ENCODE data around the gene POLDIP2.

The POLDIP2 gene

DNA sequence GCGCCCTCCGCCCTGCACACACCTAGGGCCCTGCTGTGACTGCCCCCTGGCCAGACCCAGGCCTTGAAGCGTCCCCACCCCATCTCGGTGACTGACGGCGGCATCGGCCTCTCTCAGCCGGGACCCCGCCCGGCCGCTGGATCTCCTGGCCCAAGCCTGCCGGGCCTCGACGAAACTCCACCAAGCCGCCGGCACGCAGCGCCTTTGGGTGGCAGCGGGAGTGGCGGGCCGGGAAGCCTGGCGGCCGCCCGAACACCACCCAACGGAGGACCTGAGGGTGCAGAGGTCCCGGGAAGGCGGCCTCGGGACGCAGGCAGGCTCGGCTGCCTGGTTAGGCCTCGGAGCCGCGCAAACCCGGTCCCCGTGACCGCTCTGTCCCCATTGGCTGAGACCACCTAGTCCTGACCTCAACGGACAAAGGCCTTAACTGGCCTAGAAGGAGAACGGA lies 50.3 kb downstream of the POLDIP2 start:
- DNase-seq = no peak

DNA sequence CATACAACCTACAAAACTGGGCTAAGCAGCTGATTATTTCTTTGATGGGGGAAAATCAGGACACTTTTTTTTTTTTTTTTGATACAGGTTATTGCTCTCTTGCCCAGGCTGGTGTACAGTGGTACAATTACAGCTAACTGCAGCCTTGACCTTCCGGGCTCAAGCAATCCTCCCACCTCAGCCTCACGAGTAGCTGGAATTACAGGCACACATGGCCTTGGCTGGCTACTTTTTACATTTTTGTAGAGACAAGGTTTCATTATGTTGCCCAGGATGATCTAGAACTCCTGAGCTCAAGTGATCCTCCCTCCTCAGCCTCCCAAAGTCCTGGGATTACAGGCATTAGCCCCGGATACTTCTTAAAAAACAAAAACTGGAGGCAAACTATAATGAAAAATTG lies 58.9 kb downstream of the POLDIP2 start:
- DNase-seq = no peak
